ENCODE data around the gene MCAM. TPM values are rescaled to one million over a fixed set of nuclear protein-coding genes. Genes with fewer than 3 reads are reported as not detected.

Gene MCAM
- total RNA-seq, 1 experiment from 2014 or later, result 187 TPM

DNA sequence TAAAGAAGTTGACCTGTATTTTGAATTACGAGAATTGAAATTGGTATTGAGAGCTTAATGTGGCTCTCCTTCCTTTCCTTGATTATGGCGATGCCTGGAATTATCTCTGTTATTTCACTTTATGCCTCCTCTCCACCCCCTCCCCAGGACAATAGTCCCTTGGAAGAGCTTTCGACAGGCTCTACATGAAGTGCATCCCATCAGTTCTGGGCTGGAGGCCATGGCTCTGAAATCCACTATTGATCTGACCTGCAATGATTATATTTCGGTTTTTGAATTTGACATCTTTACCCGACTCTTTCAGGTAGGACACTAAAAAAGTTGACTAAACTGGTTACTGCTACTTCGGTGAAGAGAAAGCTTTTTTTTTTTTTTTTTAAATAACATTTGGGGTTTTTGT lies 43.2 kb downstream of the MCAM start:
- no peak for DNase-seq (ENCODE audit: extremely low read depth, low read depth)

- no peak for DNase-seq (ENCODE audit: extremely low read depth, low read depth)
These were observed 49.3 kb downstream of the MCAM start for GRCh38 chr11:119267645-119268044.

- no peak for DNase-seq (ENCODE audit: extremely low read depth, low read depth)
These were observed 50.2 kb downstream of the MCAM start for GRCh38 chr11:119266517-119267255.

GRCh38 chr11:119266063-119266462 lies 50.9 kb downstream of the MCAM start:
- no peak for DNase-seq (ENCODE audit: extremely low read depth, low read depth)

DNA sequence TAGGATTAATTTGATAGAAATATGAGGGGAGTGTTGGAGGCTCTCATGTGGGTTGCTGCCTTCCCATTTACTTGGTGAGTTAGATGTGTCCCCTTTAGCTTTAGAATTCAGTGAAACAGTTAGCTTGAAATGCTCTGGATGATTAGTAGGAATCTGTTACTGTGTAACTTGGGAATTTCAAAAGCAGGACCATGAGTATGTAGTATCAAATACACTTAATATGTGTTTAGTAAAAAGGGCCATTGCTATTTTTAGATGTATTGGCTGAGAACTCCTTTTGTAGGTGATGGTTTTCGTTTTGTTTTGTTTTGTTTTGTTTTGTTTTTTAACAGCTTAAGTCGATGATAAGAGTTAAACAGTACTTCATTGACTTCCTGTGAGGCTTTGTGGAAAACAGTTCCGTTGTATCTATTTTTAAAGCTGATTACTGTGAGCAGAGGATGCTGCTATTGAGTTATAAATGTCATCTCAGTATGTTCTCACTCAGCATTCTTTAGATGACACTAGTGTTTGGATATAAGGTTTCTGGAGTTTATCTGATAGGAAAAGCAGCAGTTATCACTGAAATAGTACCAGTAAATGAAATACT lies 53.5 kb downstream of the MCAM start:
- DNase-seq (ENCODE audit: extremely low read depth, low read depth), result no peak

DNA sequence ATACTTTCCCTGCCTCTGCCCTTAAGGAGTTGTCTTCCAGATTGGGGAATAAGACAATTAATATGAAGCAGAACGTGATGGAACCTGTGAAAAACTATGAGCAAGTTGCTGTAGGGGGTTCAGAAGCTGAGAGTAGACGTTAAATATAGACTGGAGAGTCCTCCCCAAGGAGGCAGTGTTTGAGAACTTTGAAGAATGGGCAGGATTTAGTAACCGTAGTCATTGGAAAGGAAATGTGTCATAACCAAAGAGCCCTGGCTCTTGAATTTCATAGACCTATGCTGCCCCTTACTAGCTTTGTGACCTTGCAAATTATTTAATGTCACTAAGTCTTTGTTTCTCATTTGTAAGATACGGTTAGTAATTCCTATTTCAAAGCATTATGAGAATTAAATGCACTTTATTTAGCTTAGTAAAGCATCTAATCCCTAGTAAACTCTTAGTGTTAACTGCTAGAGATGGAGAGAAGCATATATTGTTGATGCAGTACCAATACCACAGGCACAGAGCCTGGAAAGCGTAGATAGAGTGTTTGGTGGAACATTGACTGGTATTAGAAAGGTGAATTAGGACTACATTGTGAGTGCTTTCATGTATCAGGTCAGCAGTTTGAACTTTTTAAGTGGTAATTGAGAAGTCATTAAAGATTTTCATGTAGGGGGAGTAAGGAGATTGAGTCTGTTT lies 54.1 kb downstream of the MCAM start:
- DNase-seq (ENCODE audit: extremely low read depth, low read depth), result no peak

GRCh38 chr11:119258983-119259382 lies 57.9 kb downstream of the MCAM start:
- DNase-seq (ENCODE audit: extremely low read depth, low read depth), result no peak

Small RNA genes lying within 50 kb of the gene (small RNA-seq; reads per million reads assigned to genes)
- gene RF01225 (0 reads per million in 2 experiments), gene RNU6-262P (0 reads per million in 2 experiments)

Other genes starting within 250 kb of the MCAM start
- 8.9 and 11.1 TPM in 2 replicates for gene VPS11, start 249.3 kb downstream of the MCAM start, total RNA-seq (2014; rRNA removed; shearing (Covaris generic))
- 8.2 and 9.4 TPM in 2 replicates for gene HMBS, start 232.2 kb downstream of the MCAM start, total RNA-seq (2014; rRNA removed; shearing (Covaris generic))
- gene DPAGT1, start 215.3 kb downstream of the MCAM start, total RNA-seq (2014; rRNA removed; shearing (Covaris generic)), result 42.1 and 44.0 TPM in 2 replicates
- gene C2CD2L, start 209.8 kb downstream of the MCAM start, total RNA-seq (2014; rRNA removed; shearing (Covaris generic)), result 6.4 and 13.7 TPM in 2 replicates
- gene HINFP, start 195.6 kb downstream of the MCAM start, total RNA-seq (2014; rRNA removed; shearing (Covaris generic)), result 11.5 and 13.6 TPM in 2 replicates
- gene ABCG4, start 168.1 kb downstream of the MCAM start, total RNA-seq (2014; rRNA removed; shearing (Covaris generic)), result not detected in 2 replicates
- gene NLRX1, start 148.4 kb downstream of the MCAM start, total RNA-seq (2014; rRNA removed; shearing (Covaris generic)), result 12.4 and 13.6 TPM in 2 replicates
- not detected in 2 replicates for gene NHERF4, start 131.7 kb downstream of the MCAM start, total RNA-seq (2014; rRNA removed; shearing (Covaris generic))
- 11.2 and 12.3 TPM in 2 replicates for gene CBL, start 110.8 kb downstream of the MCAM start, total RNA-seq (2014; rRNA removed; shearing (Covaris generic))
- 6.1 and 7.7 TPM in 2 replicates for gene RNF26, start 17.4 kb upstream of the MCAM start, total RNA-seq (2014; rRNA removed; shearing (Covaris generic))
- gene C1QTNF5, start 23.8 kb upstream of the MCAM start, total RNA-seq (2014; rRNA removed; shearing (Covaris generic)), result not detected in 2 replicates
- not detected in 2 replicates for gene MFRP, start 29.6 kb upstream of the MCAM start, total RNA-seq (2014; rRNA removed; shearing (Covaris generic))
- gene USP2, start 64.6 kb upstream of the MCAM start, total RNA-seq (2014; rRNA removed; shearing (Covaris generic)), result 0.17 and 0.27 TPM in 2 replicates
- gene THY1, start 106.0 kb upstream of the MCAM start, total RNA-seq (2014; rRNA removed; shearing (Covaris generic)), result not detected in 2 replicates

Data from NCI-H460 (cell line).